Esophagus muscularis mucosa (tissue), 3 donors: Measurements from ENCODE around the gene IRX4.

ENCODE experiments used
- CTCF ChIP-seq, 3 experiments: fragments of 200-600 bp in 2 of 3; fragments of 450-650 bp in 1 of 3; sonication (generic) in 2 of 3; IDR thresholded peaks; one replicate each; pipeline ENCODE4 v1.5.1; 2017 to 2019; ENCODE audit warnings: antibody characterized with exemption in 3 of 3, mild to moderate bottlenecking in 2 of 3, moderate library complexity in 1 of 3
- POLR2A ChIP-seq: fragments of 450-650 bp; IDR thresholded peaks from one replicate; pipeline ENCODE4 v1.6.1; 2017; ENCODE audit warnings: antibody characterized with exemption, moderate library complexity, mild to moderate bottlenecking, low read depth
- POLR2AphosphoS5 ChIP-seq, 2 donors: sonication (generic); formaldehyde crosslinking; IDR thresholded peaks; one replicate each; pipeline ENCODE4 v1.6.1; 2017; ENCODE audit warnings: antibody characterized with exemption in 2 of 2

DNA sequence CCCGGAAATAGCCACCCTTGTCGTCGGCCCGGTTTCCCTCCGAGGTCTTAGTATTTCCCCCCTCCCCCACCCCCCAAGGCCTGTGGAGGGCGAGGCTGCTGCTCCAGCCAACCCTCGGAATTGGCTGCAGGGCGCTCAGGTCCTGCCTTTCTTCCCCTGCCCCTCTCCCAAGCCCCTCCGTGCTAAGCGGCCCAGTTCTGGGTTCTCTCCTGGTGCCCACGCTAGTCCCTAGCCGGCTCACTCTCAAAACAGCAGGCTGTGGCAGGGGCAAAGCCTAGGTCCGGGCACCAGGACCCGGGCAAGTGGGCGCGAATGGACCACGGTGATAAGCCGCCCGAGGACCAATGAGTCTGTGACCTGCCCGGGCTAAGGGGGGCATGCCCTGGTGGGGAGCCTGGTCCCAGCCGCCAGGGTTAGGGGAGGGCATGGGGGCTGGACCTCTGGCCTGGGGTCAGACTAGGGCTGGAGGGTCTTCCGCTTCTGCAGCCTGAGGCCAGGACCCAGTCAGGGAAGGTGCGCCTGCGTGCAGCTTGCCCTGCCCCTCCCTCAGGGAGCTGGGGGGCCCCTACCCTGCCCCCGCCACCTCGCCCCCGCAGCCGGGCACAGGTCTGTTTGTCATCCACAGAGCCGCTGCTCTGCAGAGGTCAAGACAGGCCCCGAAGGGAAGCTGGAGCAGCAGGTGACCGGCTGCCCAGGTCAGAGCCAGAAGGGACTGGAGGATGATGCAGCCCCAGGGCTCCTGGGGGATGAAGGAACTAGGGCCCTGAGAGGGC lies 5.0 kb upstream of the IRX4 start:
- TF ChIP-seq POLR2A (no peak), CTCF (IDR thresholded peaks at IDR 0.05) (no peak), POLR2AphosphoS5 (IDR thresholded peaks at IDR 0.05) (no peak)
